Measurements from ENCODE around the gene PEX14. TPM values are rescaled to one million over a fixed set of nuclear protein-coding genes. Genes with fewer than 3 reads are reported as not detected.

Gene PEX14
- total RNA-seq, 6 experiments from 2014 or later = 23.1 to 28.4 (median 26.0) TPM

DNA sequence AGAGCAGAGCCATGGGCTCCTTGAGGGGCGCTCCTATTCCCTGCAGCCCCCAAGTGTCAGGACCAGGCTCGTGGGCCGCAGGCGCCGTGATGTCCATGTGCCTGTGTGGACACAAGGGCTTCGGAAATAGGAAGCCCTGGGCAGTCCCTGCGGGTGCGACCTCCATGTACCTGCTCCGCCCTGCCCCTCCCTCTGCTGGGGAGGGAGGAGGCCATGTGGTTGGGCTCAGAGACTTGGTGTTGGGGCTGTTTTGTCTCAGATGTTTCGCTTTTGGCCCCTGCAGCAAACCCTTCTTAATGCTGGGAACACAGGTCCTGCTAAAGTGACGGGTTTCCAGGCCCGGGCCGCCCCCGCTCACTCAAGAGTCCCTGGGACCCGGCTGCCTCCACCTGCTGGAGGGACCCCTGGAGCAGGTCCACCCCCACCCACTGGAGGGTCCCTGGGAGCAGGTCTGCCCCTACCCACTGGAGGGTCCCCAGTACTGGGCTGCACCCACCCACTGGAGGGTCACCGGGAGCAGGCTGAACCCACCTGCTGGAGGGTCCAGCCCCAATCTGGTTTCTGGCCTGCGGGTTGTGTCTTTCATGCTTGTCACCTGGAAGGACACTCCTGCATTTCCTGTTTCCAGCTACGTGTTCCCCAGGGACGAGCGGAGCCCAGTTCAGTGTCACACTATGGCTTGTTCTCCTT, 156.5 kb downstream of the PEX14 start:
- no peaks in the 10 kb centered on the region; the same call in none of the 2 replicates for H3K27me3 Mint-ChIP-seq (ENCODE audit: insufficient read depth)
- no peaks in the 10 kb centered on the region for H3K9me3 Mint-ChIP-seq
- H3K4me1 Mint-ChIP-seq (ENCODE audit: low read depth) = no peaks in the 10 kb centered on the region
- no peak overlapping the region for H3K27ac Mint-ChIP-seq
- H3K36me3 Mint-ChIP-seq (ENCODE audit: low read depth) = no peaks in the 10 kb centered on the region
- H3K4me3 Mint-ChIP-seq = no peak overlapping the region
- TF ChIP-seq CTCF (IDR thresholded peaks at IDR 0.05) = no peak
- DNase-seq = no peak

DNA sequence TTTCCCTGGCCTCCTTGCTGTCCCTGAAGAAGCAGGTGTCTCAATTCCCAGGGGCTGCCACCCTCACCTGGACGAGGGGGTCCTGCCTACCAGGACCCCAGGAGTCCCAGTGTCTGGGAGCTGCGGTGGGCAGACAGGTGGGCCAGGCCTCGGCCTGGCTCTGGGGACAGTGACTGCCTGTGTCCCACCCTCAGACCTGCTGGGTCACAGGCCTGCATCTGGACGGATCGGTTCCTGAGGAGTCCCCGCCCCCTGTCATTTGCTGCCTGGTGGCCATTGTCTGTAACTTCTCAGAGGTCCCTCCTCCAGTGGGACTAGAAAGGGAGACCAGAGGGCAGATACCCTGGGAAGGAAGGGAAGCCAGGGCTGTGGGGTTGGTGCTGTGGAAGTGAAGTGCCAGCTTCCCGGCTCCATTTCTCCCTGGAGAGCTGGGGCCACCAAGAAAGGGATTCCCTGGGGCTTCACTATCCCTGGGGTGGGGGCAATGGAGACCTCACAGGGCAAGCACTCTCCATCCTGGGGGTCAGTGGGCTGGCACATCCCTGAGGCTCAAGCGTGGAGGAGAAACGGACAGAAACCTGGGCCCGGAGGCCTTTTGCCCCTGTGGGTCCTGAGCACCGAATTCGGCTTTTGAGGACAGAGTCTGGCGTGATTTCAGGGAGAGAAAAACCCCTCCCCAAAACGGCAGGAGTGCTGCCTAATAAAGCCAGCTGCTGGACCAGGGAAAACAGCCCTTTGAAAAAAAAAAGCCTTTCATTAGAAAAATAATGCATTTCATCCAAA, 157.3 kb downstream of the PEX14 start:
- Mint-ChIP-seq H3K4me3 (no peak overlapping the region), H3K36me3 (ENCODE audit: low read depth) (no peaks in the 10 kb centered on the region), H3K27me3 (ENCODE audit: insufficient read depth) (no peaks in the 10 kb centered on the region; the same call in none of the 2 replicates), H3K9me3 (no peaks in the 10 kb centered on the region), H3K27ac (no peak overlapping the region), H3K4me1 (ENCODE audit: low read depth) (no peaks in the 10 kb centered on the region)
- TF ChIP-seq CTCF (IDR thresholded peaks at IDR 0.05) = no peak
- no peak for DNase-seq

GRCh38 chr1:10632691-10633090, 157.9 kb downstream of the PEX14 start:
- Mint-ChIP-seq H3K4me1 (ENCODE audit: low read depth) (no peaks in the 10 kb centered on the region), H3K9me3 (no peaks in the 10 kb centered on the region), H3K27me3 (ENCODE audit: insufficient read depth) (no peaks in the 10 kb centered on the region; the same call in none of the 2 replicates)

DNA sequence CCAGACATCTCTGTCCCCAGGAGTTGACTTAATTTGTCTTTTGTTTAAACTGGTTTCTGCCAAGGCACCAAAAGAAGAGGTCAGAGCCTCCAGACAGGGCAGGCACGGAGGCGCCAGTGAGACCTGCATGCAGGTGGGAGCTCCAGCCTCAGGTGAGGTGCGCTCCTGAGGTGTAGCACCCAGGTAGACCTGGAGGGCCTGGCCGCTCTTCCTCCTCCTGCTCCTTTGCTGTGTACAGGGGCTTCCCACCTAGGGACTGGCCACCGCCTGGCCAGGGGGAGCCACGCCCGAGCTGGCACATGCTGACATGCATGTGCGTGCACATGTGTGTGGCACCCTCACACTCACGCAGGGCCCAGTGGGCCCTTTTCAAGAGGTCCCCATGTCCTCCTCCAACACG, 158.7 kb downstream of the PEX14 start:
- Mint-ChIP-seq H3K27ac (no peak overlapping the region), H3K9me3 (no peaks in the 10 kb centered on the region), H3K4me1 (ENCODE audit: low read depth) (no peaks in the 10 kb centered on the region), H3K27me3 (ENCODE audit: insufficient read depth) (no peaks in the 10 kb centered on the region; the same call in none of the 2 replicates), H3K4me3 (no peak overlapping the region), H3K36me3 (ENCODE audit: low read depth) (no peaks in the 10 kb centered on the region)
- TF ChIP-seq CTCF (IDR thresholded peaks at IDR 0.05) = no peak
- DNase-seq = no peak

More at GRCh38 chr1:10632691-10633090, 157.9 kb downstream of the PEX14 start:
- TF ChIP-seq CTCF (IDR thresholded peaks at IDR 0.05) = no peak
- no peaks in the 10 kb centered on the region for H3K36me3 Mint-ChIP-seq (ENCODE audit: low read depth)
- no peak overlapping the region for H3K27ac Mint-ChIP-seq
- H3K4me3 Mint-ChIP-seq = no peak overlapping the region
- no peak for DNase-seq

DNA sequence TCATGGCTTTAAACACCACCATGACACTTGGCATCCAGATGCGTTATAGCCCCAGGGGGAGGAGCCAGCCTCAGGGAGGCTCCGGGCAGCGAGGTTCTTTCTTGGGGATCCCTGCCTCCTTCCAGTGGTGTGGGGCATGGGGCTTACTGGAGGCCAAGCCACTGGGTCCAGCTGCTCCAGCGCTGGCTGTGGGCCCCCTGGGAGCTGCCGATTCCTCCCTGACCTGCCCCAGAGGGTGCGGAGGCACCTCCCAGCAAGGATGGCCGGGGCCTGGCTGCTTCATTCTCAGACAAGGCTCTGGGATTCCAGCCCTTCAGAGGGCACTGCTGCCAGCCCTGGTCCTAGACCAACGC, 159.3 kb downstream of the PEX14 start:
- H3K27me3 Mint-ChIP-seq (ENCODE audit: insufficient read depth) = no peaks in the 10 kb centered on the region; the same call in none of the 2 replicates
- no peaks in the 10 kb centered on the region for H3K36me3 Mint-ChIP-seq (ENCODE audit: low read depth)
- H3K27ac Mint-ChIP-seq = no peak overlapping the region
- no peaks in the 10 kb centered on the region for H3K9me3 Mint-ChIP-seq
- no peaks in the 10 kb centered on the region for H3K4me1 Mint-ChIP-seq (ENCODE audit: low read depth)
- DNase-seq = no peak
- H3K4me3 Mint-ChIP-seq = no peak overlapping the region
- no peak for TF ChIP-seq CTCF (IDR thresholded peaks at IDR 0.05)

All from HFFc6 (cell line).